ENCODE data around the gene GBGT1. TPM values are rescaled to one million over a fixed set of nuclear protein-coding genes. Genes with fewer than 3 reads are reported as not detected.
A peak's percentile ranks its signal among the peaks of the same experiment; 100 is the strongest.

GBGT1 gene
- total and polyA plus RNA-seq, 9 of the 15 experiments (the other 6 are each of a cell fraction or from before 2014, with no cell fraction given): 0.55 to 25.8 (median 13.7) TPM

GRCh38 chr9:133139246-133140173, 24.2 kb downstream of the GBGT1 start (continued):
- TF ChIP-seq BRF2 (IDR thresholded peaks at IDR 0.05; ENCODE audit: borderline replicate concordance, insufficient read depth, insufficient read length) (no peak), BHLHE40 (IDR thresholded peaks at IDR 0.05; ENCODE audit: low read length) (0 out of 2 replicates have a peak, but pooled peaks have one; percentile 36), TEAD2 (tag; IDR thresholded peaks at IDR 0.05) (no peak), RBFOX2 (IDR thresholded peaks at IDR 0.05; ENCODE audit: low read depth, low read length) (0 out of 2 replicates have a peak, but pooled peaks have one; percentile 12), ZC3H8 (IDR thresholded peaks at IDR 0.05) (no peak), ZNF395 (CRISPR knock-in tag; IDR thresholded peaks at IDR 0.05) (peak; percentile 34; the same call in 1 of the 2 replicates), ZNF224 (CRISPR knock-in tag; IDR thresholded peaks at IDR 0.05) (no peak), ZNF766 (CRISPR knock-in tag; conservative IDR thresholded peaks at IDR 0.05) (0 out of 2 replicates have a peak, but pooled peaks have one; percentile 38), ELF1 (tag; IDR thresholded peaks at IDR 0.05) (no peak), BACH1 (tag; IDR thresholded peaks at IDR 0.05) (0 out of 2 replicates have a peak, but pooled peaks have one; percentile 40), POLR2G (IDR thresholded peaks at IDR 0.05; ENCODE audit: low read depth, low read length) (0 out of 2 replicates have a peak, but pooled peaks have one; percentile 33), USF2 (CRISPR knock-in tag; IDR thresholded peaks at IDR 0.05) (peak; percentile 53), JUND (IDR thresholded peaks at IDR 0.05; ENCODE audit: borderline replicate concordance, low read depth, low read length) (0 out of 2 replicates have a peak, but pooled peaks have one; percentile 10), JUND (tag; IDR thresholded peaks at IDR 0.05; ENCODE audit: borderline replicate concordance, low read depth, low read length) (no peak)

All from K562 (cell line).